SK-N-MC (cell line): Measurements from ENCODE around the gene ANKRD33B.

Experiments
- EZH2 ChIP-seq: fragments of 200-600 bp; sonication (generic); IDR thresholded peaks from one replicate; pipeline ENCODE4 v1.6.1; 2017; ENCODE audit warnings: antibody characterized with exemption
- POLR2AphosphoS5 ChIP-seq: IDR thresholded peaks from 2 replicates; pipeline ENCODE4 v1.6.1; 2012; ENCODE audit warnings: mild to moderate bottlenecking, low read depth, low read length, borderline replicate concordance

- TF ChIP-seq EZH2 (no peak), POLR2AphosphoS5 (no peak)
Measured at GRCh38 chr5:10635257-10635866, 71.5 kb downstream of the ANKRD33B start.
